GM19438 (cell line): ENCODE results near the gene IRGC.
"Not testable (repeated sequence)": the region's sequence is repeated elsewhere in the genome, so short reads cannot be mapped to it uniquely, and the experiment has no call there.

Experiments used
- ATAC-seq: cut with Tn5 transposase; IDR thresholded peaks from one replicate; pipeline ENCODE4 v1.9.1; 2021; ENCODE audit warnings: low read depth; ENCODE audit not compliant: unreplicated experiment

Gene IRGC

GRCh38 chr19:43751466-43752220 lies 35.8 kb downstream of the IRGC start:
- ATAC-seq, result no peak

GRCh38 chr19:43752287-43752875 lies 36.5 kb downstream of the IRGC start:
- no peak for ATAC-seq

GRCh38 chr19:43754253-43754502 lies 38.3 kb downstream of the IRGC start:
- ATAC-seq, result no peak

- peak; percentile 44 for ATAC-seq
Measured at GRCh38 chr19:43754503-43755255, 38.8 kb downstream of the IRGC start, which contains the start of gene SMG9. SMG9 (minus strand) TSS chr19:43754962; CDS start chr19:43750741, 4,221 bp downstream.

GRCh38 chr19:43755256-43755801 lies 39.5 kb downstream of the IRGC start:
- no peak for ATAC-seq

- ATAC-seq, result no peak
Measured at GRCh38 chr19:43759515-43759914, 43.6 kb downstream of the IRGC start.

- no peak for ATAC-seq
Measured at GRCh38 chr19:43760941-43761340, 45.1 kb downstream of the IRGC start.

- ATAC-seq, result no peak
Measured at GRCh38 chr19:43762814-43763213, 46.9 kb downstream of the IRGC start.

GRCh38 chr19:43763473-43763939 lies 47.6 kb downstream of the IRGC start:
- no peak for ATAC-seq

- not testable (repeated sequence) for ATAC-seq
Measured at GRCh38 chr19:43764684-43765083, 48.8 kb downstream of the IRGC start.

GRCh38 chr19:43765109-43765876 lies 49.4 kb downstream of the IRGC start:
- ATAC-seq, result peak; percentile 70

GRCh38 chr19:43766755-43767043 lies 50.8 kb downstream of the IRGC start:
- ATAC-seq, result no peak

- no peak for ATAC-seq
Measured at GRCh38 chr19:43767316-43767715, 51.4 kb downstream of the IRGC start.

- ATAC-seq, result no peak
Measured at GRCh38 chr19:43767818-43768217, 51.9 kb downstream of the IRGC start.

- no peak for ATAC-seq
Measured at GRCh38 chr19:43768273-43769050, 52.6 kb downstream of the IRGC start.

GRCh38 chr19:43769256-43769655 lies 53.4 kb downstream of the IRGC start:
- ATAC-seq, result no peak
